MCF 10A (cell line): ENCODE results near the gene SLC13A4. TPM values are rescaled to one million over a fixed set of nuclear protein-coding genes. Genes with fewer than 3 reads are reported as not detected.

Source experiments
- BruUV-seq: library from RNA; stranded (reverse); fragments of 400-500 nt; replicated peaks from 2 replicates; lab custom pipeline; 2021; lab: Mats Ljungman, UMichigan
- CTCF ChIA-PET: fragments of 300-600 bp; sonication (Branson Sonifier 250); formaldehyde crosslinking; extraction: SDS; loops from one replicate; lab custom pipeline; 2021; ENCODE audit warnings: antibody characterized with exemption, inconsistent platforms; lab: Yijun Ruan, JAX
- POLR2A ChIA-PET: fragments of 300-600, 350-650 bp; sonication (Branson Sonifier 250); formaldehyde crosslinking; extraction: SDS; loops from one replicate; lab custom pipeline; 2020; ENCODE audit warnings: antibody characterized with exemption, inconsistent platforms; lab: Yijun Ruan, JAX
- DNase-seq: peaks from one replicate; pipeline ENCODE4 v3.0.0-alpha.2; 2018; ENCODE audit not compliant: unreplicated experiment
- H3K27ac Mint-ChIP-seq: one replicate; pipeline ENCODE4 v1.8.0; 2022; ENCODE audit warnings: mild to moderate bottlenecking, low read depth, mixed read lengths; ENCODE audit not compliant: unreplicated experiment
- H3K27me3 Mint-ChIP-seq: one replicate; pipeline ENCODE4 v1.8.0; 2022; ENCODE audit warnings: mixed read lengths; ENCODE audit not compliant: insufficient read depth, unreplicated experiment
- H3K36me3 Mint-ChIP-seq: one replicate; pipeline ENCODE4 v1.8.0; 2022; ENCODE audit warnings: mild to moderate bottlenecking, moderate library complexity, mixed read lengths; ENCODE audit not compliant: insufficient read depth, unreplicated experiment
- H3K4me1 Mint-ChIP-seq: one replicate; pipeline ENCODE4 v1.8.0; 2022; ENCODE audit warnings: mixed read lengths; ENCODE audit not compliant: insufficient read depth, unreplicated experiment
- H3K4me3 Mint-ChIP-seq: one replicate; pipeline ENCODE4 v1.8.0; 2022; ENCODE audit warnings: mild to moderate bottlenecking, moderate library complexity, mixed read lengths; ENCODE audit not compliant: unreplicated experiment
- H3K9me3 Mint-ChIP-seq: one replicate; pipeline ENCODE4 v1.8.0; 2022; ENCODE audit warnings: mixed read lengths; ENCODE audit not compliant: unreplicated experiment
- intact Hi-C: fragments of 100-400 bp; cut with micrococcal nuclease; formaldehyde crosslinking; loops from 2 replicates; pipeline ENCODE4 v1.14.1; 2022
- total RNA-seq: library from RNA; stranded (reverse); gene quantifications from 2 replicates; pipeline ENCODE4 v1.2.3, GENCODE V29; 2022
- TF ChIP-seq, protein P1 (sequence below): fragments of 200-600 bp; IDR thresholded peaks from one replicate; pipeline ENCODE4 v1.8.0; 2022; ENCODE audit warnings: antibody characterized with exemption, mild to moderate bottlenecking; ENCODE audit not compliant: unreplicated experiment

SLC13A4 gene
- total RNA-seq, 1 experiment from 2014 or later, result not detected

GRCh38 chr7:135726276-135726788 lies 1.7 kb downstream of the SLC13A4 start:
- Mint-ChIP-seq H3K27me3 (no peaks in the 10 kb centered on the region), H3K9me3 (no peaks in the 10 kb centered on the region), H3K36me3 (no peaks in the 10 kb centered on the region), H3K4me1 (no peaks in the 10 kb centered on the region), H3K4me3 (no peak overlapping the region), H3K27ac (no peak overlapping the region)
- BruUV-seq, result no TSS peak
- ChIA-PET CTCF (interaction anchor here (0.6 to 2.4 kb wide), 4 partner anchors 13 to 1127 kb away, joined by 3 to 8 read pairs (median 5); no protein-coding TSS in a partner anchor), POLR2A (no interaction called here)
- TF ChIP-seq, protein P1, sequence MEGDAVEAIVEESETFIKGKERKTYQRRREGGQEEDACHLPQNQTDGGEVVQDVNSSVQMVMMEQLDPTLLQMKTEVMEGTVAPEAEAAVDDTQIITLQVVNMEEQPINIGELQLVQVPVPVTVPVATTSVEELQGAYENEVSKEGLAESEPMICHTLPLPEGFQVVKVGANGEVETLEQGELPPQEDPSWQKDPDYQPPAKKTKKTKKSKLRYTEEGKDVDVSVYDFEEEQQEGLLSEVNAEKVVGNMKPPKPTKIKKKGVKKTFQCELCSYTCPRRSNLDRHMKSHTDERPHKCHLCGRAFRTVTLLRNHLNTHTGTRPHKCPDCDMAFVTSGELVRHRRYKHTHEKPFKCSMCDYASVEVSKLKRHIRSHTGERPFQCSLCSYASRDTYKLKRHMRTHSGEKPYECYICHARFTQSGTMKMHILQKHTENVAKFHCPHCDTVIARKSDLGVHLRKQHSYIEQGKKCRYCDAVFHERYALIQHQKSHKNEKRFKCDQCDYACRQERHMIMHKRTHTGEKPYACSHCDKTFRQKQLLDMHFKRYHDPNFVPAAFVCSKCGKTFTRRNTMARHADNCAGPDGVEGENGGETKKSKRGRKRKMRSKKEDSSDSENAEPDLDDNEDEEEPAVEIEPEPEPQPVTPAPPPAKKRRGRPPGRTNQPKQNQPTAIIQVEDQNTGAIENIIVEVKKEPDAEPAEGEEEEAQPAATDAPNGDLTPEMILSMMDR, result no peak
- intact Hi-C loops, result no loop called here
- DNase-seq, result no peak

DNA sequence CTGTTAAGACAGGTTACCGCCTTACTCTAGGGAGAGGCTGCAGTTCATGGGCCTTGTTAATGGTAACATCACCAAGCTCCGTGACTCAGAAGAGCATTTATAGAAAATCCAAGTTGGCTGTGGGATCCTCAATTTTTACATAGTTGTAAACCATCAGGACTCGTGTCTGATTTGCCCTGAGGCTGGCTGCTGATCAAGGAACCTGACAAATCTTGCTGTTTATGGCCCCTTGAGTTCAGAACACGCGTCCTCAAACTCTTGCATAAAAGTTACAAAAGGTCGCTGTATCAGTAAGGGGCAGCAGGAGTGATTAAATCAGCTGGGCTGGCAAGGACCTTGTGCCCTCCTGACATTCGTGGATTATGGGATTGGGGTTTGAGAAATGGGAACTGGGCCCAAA lies 4.6 kb downstream of the SLC13A4 start:
- POLR2A ChIA-PET, result no interaction called here
- H3K4me3 Mint-ChIP-seq, result no peak overlapping the region
- H3K27ac Mint-ChIP-seq, result no peak overlapping the region
- H3K36me3 Mint-ChIP-seq, result no peaks in the 10 kb centered on the region
- no peaks in the 10 kb centered on the region for H3K4me1 Mint-ChIP-seq
- H3K9me3 Mint-ChIP-seq, result no peaks in the 10 kb centered on the region
- TF ChIP-seq, protein P1, result no peak
- intact Hi-C loops, result no loop called here
- no peak for DNase-seq
- no peaks in the 10 kb centered on the region for H3K27me3 Mint-ChIP-seq
- CTCF ChIA-PET, result no interaction called here
- no TSS peak for BruUV-seq

DNA sequence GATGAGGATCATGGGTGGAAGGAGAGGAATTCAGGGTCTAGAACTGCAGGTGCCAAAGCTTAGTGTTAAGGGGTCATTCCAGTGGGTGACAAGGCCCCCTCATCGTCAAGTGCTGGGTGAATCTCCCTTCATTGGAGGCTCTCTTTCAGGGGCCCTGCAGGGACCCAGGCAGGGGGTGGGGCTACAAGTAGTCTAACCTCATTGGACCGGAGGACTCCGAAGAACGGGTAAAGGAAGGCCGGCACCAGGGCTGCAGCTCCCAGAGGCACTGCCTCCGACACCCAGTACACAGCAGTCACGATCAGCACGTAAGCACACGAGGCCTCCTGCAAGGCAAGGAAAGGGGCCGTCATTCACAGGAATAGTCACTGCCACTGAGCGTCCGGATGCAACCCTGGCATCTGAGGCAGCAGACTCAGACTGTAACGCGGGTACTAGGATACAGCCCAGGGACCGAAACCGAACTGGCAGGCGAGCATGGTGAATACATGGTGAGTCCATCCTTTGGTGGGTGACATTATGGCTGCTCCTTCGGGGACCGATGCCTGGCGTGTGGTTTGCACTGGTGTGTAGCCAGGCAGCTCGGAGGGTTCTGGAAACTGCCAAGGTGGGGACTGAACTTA lies 6.7 kb downstream of the SLC13A4 start:
- Mint-ChIP-seq H3K9me3 (no peaks in the 10 kb centered on the region), H3K4me3 (no peak overlapping the region), H3K27ac (no peak overlapping the region), H3K27me3 (no peaks in the 10 kb centered on the region), H3K4me1 (no peaks in the 10 kb centered on the region), H3K36me3 (no peaks in the 10 kb centered on the region)
- no TSS peak for BruUV-seq
- ChIA-PET CTCF (interaction anchor here (0.5 to 0.9 kb wide), 4 partner anchors 9 to 1154 kb away, joined by 3 to 5 read pairs (median 4); no protein-coding TSS in a partner anchor), POLR2A (interaction anchor here (1.5 kb wide), 1 partner anchor 24 kb away, joined by 3 read pairs; no protein-coding TSS in a partner anchor)
- DNase-seq, result no peak
- intact Hi-C loops, result no loop called here
- TF ChIP-seq, protein P1, result no peak

GRCh38 chr7:135719688-135720087 lies 8.3 kb downstream of the SLC13A4 start:
- BruUV-seq, result no TSS peak
- Mint-ChIP-seq H3K4me3 (no peak overlapping the region), H3K36me3 (no peaks in the 10 kb centered on the region), H3K4me1 (no peaks in the 10 kb centered on the region), H3K27me3 (no peaks in the 10 kb centered on the region), H3K27ac (no peak overlapping the region), H3K9me3 (no peaks in the 10 kb centered on the region)
- DNase-seq, result no peak
- TF ChIP-seq, protein P1, result no peak
- ChIA-PET CTCF (interaction anchor here (0.7 to 1.0 kb wide), 3 partner anchors 27 to 159 kb away, joined by 3 to 5 read pairs (median 4); no protein-coding TSS in a partner anchor), POLR2A (interaction anchor here (1.0 kb wide), 1 partner anchor 15 kb away, joined by 5 read pairs; no protein-coding TSS in a partner anchor)
- intact Hi-C loops, result no loop called here
